WTC11 (cell line): ENCODE data around the gene HS6ST1.

Experiments
- CREM ChIP-seq: sonication (generic); formaldehyde crosslinking; IDR thresholded peaks from 2 replicates; pipeline ENCODE4 v1.8.1; 2022; ENCODE audit warnings: mild to moderate bottlenecking, missing genetic modification reagents, moderate library complexity
- ERG ChIP-seq: fragments of 250-450 bp; sonication (Bioruptor Pico); IDR thresholded peaks from 2 replicates; pipeline ENCODE4 v1.8.0; 2021; ENCODE audit warnings: mild to moderate bottlenecking
- FOXP1 ChIP-seq: sonication (generic); formaldehyde crosslinking; IDR thresholded peaks from 2 replicates; pipeline ENCODE4 v1.8.0; 2022; ENCODE audit warnings: missing genetic modification reagents, mild to moderate bottlenecking, moderate library complexity, borderline replicate concordance
- IRF2 ChIP-seq: sonication (generic); formaldehyde crosslinking; IDR thresholded peaks from 2 replicates; pipeline ENCODE4 v1.8.0; 2022; ENCODE audit warnings: low read depth, missing genetic modification reagents, borderline replicate concordance
- SMAD4 ChIP-seq: sonication (generic); formaldehyde crosslinking; IDR thresholded peaks from 2 replicates; pipeline ENCODE4 v1.8.0; 2022; ENCODE audit warnings: mild to moderate bottlenecking, missing genetic modification reagents
- ZNF263 ChIP-seq: sonication (generic); formaldehyde crosslinking; IDR thresholded peaks from 2 replicates; pipeline ENCODE4 v1.8.1; 2022; ENCODE audit warnings: low read depth, mild to moderate bottlenecking, moderate library complexity, missing genetic modification reagents
- TF ChIP-seq, protein P1 (sequence below): sonication (generic); formaldehyde crosslinking; IDR thresholded peaks from 2 replicates; pipeline ENCODE4 v1.8.1; 2022; ENCODE audit warnings: mild to moderate bottlenecking, missing genetic modification reagents, moderate library complexity, borderline replicate concordance

DNA sequence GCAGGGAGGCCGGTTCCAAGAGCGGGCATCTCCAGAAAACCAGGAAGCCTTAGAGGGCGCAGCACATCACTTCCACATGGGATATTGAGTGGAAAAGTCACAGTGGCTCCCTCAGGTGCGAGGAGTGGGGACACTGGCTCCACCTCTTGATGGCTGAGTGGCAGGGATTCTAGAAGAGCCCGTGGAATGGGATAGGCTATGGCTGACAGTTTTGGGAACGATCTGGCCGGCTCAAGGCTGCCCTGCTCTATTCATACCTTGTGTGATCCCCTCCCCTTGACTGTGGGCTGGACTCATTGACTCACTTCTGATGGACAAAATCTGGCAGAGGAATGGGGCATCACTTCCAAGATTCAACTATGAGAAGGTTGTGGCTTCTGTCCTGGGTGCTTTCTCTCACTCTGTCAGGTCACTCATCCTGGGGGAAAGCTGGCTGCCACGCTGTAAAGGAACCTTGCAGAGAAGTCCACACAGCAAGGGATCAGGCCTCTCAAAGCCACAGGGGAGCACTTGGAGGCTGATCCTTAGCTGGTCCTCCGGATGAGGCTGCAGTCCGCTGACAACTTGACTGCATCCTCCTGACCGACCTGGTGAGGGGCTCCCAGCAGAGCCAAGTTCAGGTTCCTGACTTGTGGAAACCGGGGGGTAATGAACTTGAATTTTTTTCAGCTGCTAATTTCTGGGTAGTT, 46.7 kb upstream of the HS6ST1 start:
- TF ChIP-seq CREM (CRISPR knock-in tag), result no peak
- no peak for TF ChIP-seq IRF2 (CRISPR knock-in tag)
- TF ChIP-seq ERG (CRISPR knock-in tag), result no peak
- no peak for TF ChIP-seq SMAD4 (CRISPR knock-in tag)
- TF ChIP-seq ZNF263 (CRISPR knock-in tag), result no peak
- TF ChIP-seq FOXP1 (CRISPR knock-in tag), result no peak
- TF ChIP-seq, protein P1, sequence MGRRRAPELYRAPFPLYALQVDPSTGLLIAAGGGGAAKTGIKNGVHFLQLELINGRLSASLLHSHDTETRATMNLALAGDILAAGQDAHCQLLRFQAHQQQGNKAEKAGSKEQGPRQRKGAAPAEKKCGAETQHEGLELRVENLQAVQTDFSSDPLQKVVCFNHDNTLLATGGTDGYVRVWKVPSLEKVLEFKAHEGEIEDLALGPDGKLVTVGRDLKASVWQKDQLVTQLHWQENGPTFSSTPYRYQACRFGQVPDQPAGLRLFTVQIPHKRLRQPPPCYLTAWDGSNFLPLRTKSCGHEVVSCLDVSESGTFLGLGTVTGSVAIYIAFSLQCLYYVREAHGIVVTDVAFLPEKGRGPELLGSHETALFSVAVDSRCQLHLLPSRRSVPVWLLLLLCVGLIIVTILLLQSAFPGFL (CRISPR knock-in tag), result no peak
